ENCODE results near the gene HPCAL1. TPM values are rescaled to one million over a fixed set of nuclear protein-coding genes. Genes with fewer than 3 reads are reported as not detected.
A peak's percentile ranks its signal among the peaks of the same experiment; 100 is the strongest.

HPCAL1 gene
- total RNA-seq, 6 experiments from 2014 or later, result 36.3 to 60.3 (median 57.2) TPM

DNA sequence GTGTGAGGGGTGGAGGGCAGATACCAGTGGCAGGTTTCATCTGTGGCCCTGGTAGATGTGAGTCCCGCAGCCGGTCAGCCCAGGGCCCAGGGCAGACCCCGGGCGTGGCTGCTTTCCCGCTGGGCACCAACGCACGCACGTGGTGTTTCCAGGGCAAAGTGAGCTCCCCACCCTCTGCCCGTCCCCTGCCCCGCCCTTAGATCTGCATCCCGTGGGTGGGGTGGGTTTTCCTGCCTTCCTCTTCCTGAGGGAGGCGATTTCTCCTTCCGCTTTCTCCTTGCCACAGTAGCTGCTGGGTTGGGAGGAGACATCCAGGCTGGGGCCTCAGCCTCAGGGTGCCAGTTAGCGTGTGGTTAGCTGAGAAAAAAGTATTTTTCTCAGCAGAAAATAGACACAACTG is 95.8 kb downstream of the HPCAL1 start:
- peaks cover 22% of the 10 kb centered on the region for H3K4me1 Mint-ChIP-seq (ENCODE audit: low read depth)
- peaks cover 4% of the 10 kb centered on the region for H3K36me3 Mint-ChIP-seq (ENCODE audit: low read depth)
- no peak for TF ChIP-seq CTCF (IDR thresholded peaks at IDR 0.05)
- no peaks in the 10 kb centered on the region for H3K9me3 Mint-ChIP-seq
- H3K27ac Mint-ChIP-seq, result no peak overlapping the region
- H3K4me3 Mint-ChIP-seq, result no peak overlapping the region
- DNase-seq, result no peak
- peaks cover 2% of the 10 kb centered on the region; the same call in 1 of the 2 replicates for H3K27me3 Mint-ChIP-seq (ENCODE audit: insufficient read depth)

DNA sequence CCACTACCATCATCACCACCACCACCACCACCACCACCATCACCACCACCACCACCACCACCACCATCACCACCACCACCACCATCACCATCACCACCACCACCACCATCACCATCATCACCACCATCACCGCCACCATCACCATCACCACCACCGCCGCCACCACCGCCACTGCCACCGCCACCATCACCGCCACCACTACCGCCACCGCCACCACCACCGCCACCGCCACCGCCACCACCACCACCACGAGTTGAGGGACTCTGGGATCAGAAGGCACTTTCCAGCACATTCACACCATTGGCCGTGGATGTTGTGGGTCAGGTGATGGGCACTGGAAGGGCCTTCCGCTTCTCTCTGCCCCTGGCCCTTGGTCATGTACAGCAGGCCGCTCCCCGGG is 96.7 kb downstream of the HPCAL1 start:
- Mint-ChIP-seq H3K4me1 (ENCODE audit: low read depth) (peaks cover 31% of the 10 kb centered on the region), H3K4me3 (no peak overlapping the region), H3K27me3 (ENCODE audit: insufficient read depth) (peaks cover 2% of the 10 kb centered on the region; the same call in 1 of the 2 replicates), H3K36me3 (ENCODE audit: low read depth) (peaks cover 11% of the 10 kb centered on the region), H3K9me3 (no peaks in the 10 kb centered on the region), H3K27ac (no peak overlapping the region)
- DNase-seq, result no peak
- no peak for TF ChIP-seq CTCF (IDR thresholded peaks at IDR 0.05)

- Mint-ChIP-seq H3K36me3 (ENCODE audit: low read depth) (peaks cover 11% of the 10 kb centered on the region), H3K4me1 (ENCODE audit: low read depth) (peaks cover 37% of the 10 kb centered on the region)
These were observed 97.3 kb downstream of the HPCAL1 start for GRCh38 chr2:10400002-10400401.

GRCh38 chr2:10400568-10400977 is 97.9 kb downstream of the HPCAL1 start:
- no peak for TF ChIP-seq CTCF (IDR thresholded peaks at IDR 0.05)
- DNase-seq, result no peak
- no peak overlapping the region for H3K4me3 Mint-ChIP-seq
- H3K27me3 Mint-ChIP-seq (ENCODE audit: insufficient read depth), result peaks cover 2% of the 10 kb centered on the region; the same call in 1 of the 2 replicates
- H3K9me3 Mint-ChIP-seq, result no peaks in the 10 kb centered on the region
- H3K27ac Mint-ChIP-seq, result no peak overlapping the region
- peaks cover 11% of the 10 kb centered on the region for H3K36me3 Mint-ChIP-seq (ENCODE audit: low read depth)
- peaks cover 43% of the 10 kb centered on the region for H3K4me1 Mint-ChIP-seq (ENCODE audit: low read depth)

More at GRCh38 chr2:10400002-10400401, 97.3 kb downstream of the HPCAL1 start:
- H3K27me3 Mint-ChIP-seq (ENCODE audit: insufficient read depth), result peaks cover 2% of the 10 kb centered on the region; the same call in 1 of the 2 replicates
- H3K9me3 Mint-ChIP-seq, result no peaks in the 10 kb centered on the region
- no peak for TF ChIP-seq CTCF (IDR thresholded peaks at IDR 0.05)
- no peak overlapping the region for H3K27ac Mint-ChIP-seq
- DNase-seq, result no peak
- H3K4me3 Mint-ChIP-seq, result no peak overlapping the region

GRCh38 chr2:10400978-10401951 is 98.6 kb downstream of the HPCAL1 start:
- Mint-ChIP-seq H3K9me3 (no peaks in the 10 kb centered on the region), H3K27ac (peak overlapping the region; percentile 80), H3K4me3 (no peak overlapping the region), H3K4me1 (ENCODE audit: low read depth) (peaks cover 50% of the 10 kb centered on the region), H3K27me3 (ENCODE audit: insufficient read depth) (peaks cover 2% of the 10 kb centered on the region; the same call in 1 of the 2 replicates), H3K36me3 (ENCODE audit: low read depth) (peaks cover 11% of the 10 kb centered on the region)
- DNase-seq, result no peak
- TF ChIP-seq CTCF (IDR thresholded peaks at IDR 0.05), result no peak
